ENCODE results near the gene RAB6A. TPM values are rescaled to one million over a fixed set of nuclear protein-coding genes. Genes with fewer than 3 reads are reported as not detected.

Gene RAB6A
- polyA plus RNA-seq, 2 of the 4 experiments (the other 2 are of a cell fraction): 75.7 to 141 TPM

DNA sequence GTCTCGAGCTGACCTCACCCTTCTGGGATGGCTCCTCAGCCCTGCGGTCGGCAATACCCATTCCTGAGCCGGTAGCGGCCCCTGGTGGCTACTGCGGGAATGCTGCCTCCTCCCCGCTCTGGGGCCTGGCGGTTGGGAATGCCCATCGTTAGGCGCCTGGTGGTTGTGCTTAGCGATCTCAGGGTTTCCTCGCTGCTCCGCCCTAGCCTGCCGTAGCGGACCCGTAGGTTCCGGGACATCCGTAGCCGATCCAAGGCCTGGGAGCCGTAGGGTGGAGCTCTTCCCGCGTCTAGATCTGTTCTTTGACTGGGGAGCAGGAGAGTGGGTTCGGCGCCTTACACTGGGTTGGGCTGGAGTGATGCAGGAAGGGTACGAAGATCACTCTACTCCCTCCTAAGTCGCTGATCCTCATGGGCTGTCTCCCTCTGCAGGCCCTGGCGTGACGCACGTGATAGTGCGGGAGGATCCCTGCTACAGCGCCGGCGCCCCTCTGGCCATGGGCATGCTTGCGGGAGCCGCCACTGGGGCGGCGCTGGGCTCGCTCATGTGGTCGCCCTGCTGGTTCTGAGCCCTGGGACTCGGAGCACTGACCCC, 99.7 kb downstream of the RAB6A start:
- H3K4me2 ChIP-seq: peak overlapping the region; percentile 75
- 31% methylated on average over 29 of the region's 40 CpGs for WGBS (ENCODE audit: missing lambda C conversion rate)
- ChIA-PET CTCF (interaction anchor here (0.6 to 12.0 kb wide), 74 partner anchors 9 to 468 kb away, joined by 3 to 167 read pairs (median 6); partner anchors contain the start of genes ARHGEF17, PLEKHB1, RAB6A and RELT), POLR2A (interaction anchor here (1.0 kb wide), 1 partner anchor 35 kb away, joined by 4 read pairs; no protein-coding TSS in a partner anchor)
- peak; percentile 78 to 99 for DNase-seq (ENCODE audit: low read depth in 1 of 2, low spot score in 1 of 2)
- TF ChIP-seq MAFK (IDR thresholded peaks at IDR 0.05; ENCODE audit: partially characterized antibody): no peak
- peak; percentile 88 for TF ChIP-seq SMC3 (IDR thresholded peaks at IDR 0.05)
- TF ChIP-seq, protein P1, sequence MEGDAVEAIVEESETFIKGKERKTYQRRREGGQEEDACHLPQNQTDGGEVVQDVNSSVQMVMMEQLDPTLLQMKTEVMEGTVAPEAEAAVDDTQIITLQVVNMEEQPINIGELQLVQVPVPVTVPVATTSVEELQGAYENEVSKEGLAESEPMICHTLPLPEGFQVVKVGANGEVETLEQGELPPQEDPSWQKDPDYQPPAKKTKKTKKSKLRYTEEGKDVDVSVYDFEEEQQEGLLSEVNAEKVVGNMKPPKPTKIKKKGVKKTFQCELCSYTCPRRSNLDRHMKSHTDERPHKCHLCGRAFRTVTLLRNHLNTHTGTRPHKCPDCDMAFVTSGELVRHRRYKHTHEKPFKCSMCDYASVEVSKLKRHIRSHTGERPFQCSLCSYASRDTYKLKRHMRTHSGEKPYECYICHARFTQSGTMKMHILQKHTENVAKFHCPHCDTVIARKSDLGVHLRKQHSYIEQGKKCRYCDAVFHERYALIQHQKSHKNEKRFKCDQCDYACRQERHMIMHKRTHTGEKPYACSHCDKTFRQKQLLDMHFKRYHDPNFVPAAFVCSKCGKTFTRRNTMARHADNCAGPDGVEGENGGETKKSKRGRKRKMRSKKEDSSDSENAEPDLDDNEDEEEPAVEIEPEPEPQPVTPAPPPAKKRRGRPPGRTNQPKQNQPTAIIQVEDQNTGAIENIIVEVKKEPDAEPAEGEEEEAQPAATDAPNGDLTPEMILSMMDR (IDR thresholded peaks at IDR 0.05): peak; percentile 93
- peak; percentile 98 to 99 for TF ChIP-seq RAD21 (conservative IDR thresholded peaks at IDR 0.05 in 1 of 2, IDR thresholded peaks at IDR 0.05 in 1 of 2)
- no peak for FAIRE-seq
- peak overlapping the region; percentile 42 to 62; a peak in 5 of 6 replicates for H3K27ac ChIP-seq
- ATAC-seq: peak; percentile 85 to 98
- H3K9me3 ChIP-seq: no peaks in the 10 kb centered on the region
- H3K4me3 ChIP-seq: peak overlapping the region; percentile 21; the same call in 2 of the 3 replicates
- H3K4me1 ChIP-seq: no peaks in the 10 kb centered on the region

DNA sequence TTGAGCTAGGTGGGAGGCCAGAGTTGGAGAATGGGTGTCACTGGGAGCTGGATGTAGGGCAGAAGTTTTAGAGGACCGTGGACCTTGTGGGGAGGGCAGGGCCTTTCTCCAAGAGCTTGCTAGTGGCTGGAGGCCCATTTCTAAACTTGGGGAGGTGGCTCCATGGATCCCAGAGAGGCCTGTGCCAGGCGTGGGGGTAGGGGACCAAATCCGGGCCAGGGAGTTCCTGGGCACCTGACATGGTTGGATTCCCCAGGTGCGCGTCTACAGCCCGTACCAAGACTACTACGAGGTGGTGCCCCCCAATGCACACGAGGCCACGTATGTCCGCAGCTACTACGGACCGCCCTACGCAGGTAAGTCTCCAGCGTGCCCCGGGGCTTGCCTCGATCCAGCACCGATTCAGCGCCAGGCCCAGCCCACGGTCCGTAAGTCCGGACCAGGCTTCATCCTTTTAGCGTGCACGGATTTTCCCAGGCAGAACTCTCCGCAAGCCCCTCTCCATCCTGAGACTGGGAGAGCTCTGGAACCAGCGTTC, 100.3 kb downstream of the RAB6A start:
- WGBS (ENCODE audit: missing lambda C conversion rate): 54% methylated on average over 23 of the region's 25 CpGs
- no peaks in the 10 kb centered on the region for H3K4me1 ChIP-seq
- DNase-seq (ENCODE audit: low read depth in 1 of 2, low spot score in 1 of 2) (no peak), FAIRE-seq (no peak), ATAC-seq (peak in 1 of 2 experiments; percentile 40; a peak in 4 of 6 replicates)
- CTCF ChIA-PET: interaction anchor here (0.6 to 12.0 kb wide), 69 partner anchors 8 to 467 kb away, joined by 3 to 167 read pairs (median 6); partner anchors contain the start of genes ARHGEF17, PLEKHB1 and RELT
- peak overlapping the region in 1 of 2 experiments; percentile 62; a peak in 2 of 6 replicates for H3K27ac ChIP-seq
- no peaks in the 10 kb centered on the region for H3K9me3 ChIP-seq
- no peak overlapping the region; the same call in 2 of the 3 replicates for H3K4me3 ChIP-seq
- H3K4me2 ChIP-seq: peak overlapping the region; percentile 75
- TF ChIP-seq GATA3 (IDR thresholded peaks at IDR 0.05; ENCODE audit: borderline replicate concordance) (no peak), CHD4 (IDR thresholded peaks at IDR 0.05; ENCODE audit: borderline replicate concordance) (no peak), SREBF2 (IDR thresholded peaks at IDR 0.05) (no peak), SMC3 (IDR thresholded peaks at IDR 0.05) (no peak), EHMT2 (IDR thresholded peaks at IDR 0.05; ENCODE audit: low read depth) (no peak)
- TF ChIP-seq, protein P2, sequence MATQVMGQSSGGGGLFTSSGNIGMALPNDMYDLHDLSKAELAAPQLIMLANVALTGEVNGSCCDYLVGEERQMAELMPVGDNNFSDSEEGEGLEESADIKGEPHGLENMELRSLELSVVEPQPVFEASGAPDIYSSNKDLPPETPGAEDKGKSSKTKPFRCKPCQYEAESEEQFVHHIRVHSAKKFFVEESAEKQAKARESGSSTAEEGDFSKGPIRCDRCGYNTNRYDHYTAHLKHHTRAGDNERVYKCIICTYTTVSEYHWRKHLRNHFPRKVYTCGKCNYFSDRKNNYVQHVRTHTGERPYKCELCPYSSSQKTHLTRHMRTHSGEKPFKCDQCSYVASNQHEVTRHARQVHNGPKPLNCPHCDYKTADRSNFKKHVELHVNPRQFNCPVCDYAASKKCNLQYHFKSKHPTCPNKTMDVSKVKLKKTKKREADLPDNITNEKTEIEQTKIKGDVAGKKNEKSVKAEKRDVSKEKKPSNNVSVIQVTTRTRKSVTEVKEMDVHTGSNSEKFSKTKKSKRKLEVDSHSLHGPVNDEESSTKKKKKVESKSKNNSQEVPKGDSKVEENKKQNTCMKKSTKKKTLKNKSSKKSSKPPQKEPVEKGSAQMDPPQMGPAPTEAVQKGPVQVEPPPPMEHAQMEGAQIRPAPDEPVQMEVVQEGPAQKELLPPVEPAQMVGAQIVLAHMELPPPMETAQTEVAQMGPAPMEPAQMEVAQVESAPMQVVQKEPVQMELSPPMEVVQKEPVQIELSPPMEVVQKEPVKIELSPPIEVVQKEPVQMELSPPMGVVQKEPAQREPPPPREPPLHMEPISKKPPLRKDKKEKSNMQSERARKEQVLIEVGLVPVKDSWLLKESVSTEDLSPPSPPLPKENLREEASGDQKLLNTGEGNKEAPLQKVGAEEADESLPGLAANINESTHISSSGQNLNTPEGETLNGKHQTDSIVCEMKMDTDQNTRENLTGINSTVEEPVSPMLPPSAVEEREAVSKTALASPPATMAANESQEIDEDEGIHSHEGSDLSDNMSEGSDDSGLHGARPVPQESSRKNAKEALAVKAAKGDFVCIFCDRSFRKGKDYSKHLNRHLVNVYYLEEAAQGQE (IDR thresholded peaks at IDR 0.05): no peak
- TF ChIP-seq, protein P3, sequence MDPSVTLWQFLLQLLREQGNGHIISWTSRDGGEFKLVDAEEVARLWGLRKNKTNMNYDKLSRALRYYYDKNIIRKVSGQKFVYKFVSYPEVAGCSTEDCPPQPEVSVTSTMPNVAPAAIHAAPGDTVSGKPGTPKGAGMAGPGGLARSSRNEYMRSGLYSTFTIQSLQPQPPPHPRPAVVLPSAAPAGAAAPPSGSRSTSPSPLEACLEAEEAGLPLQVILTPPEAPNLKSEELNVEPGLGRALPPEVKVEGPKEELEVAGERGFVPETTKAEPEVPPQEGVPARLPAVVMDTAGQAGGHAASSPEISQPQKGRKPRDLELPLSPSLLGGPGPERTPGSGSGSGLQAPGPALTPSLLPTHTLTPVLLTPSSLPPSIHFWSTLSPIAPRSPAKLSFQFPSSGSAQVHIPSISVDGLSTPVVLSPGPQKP (IDR thresholded peaks at IDR 0.05; ENCODE audit: low read depth, low read length): no peak
- TF ChIP-seq, protein P4, sequence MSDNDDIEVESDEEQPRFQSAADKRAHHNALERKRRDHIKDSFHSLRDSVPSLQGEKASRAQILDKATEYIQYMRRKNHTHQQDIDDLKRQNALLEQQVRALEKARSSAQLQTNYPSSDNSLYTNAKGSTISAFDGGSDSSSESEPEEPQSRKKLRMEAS (IDR thresholded peaks at IDR 0.05): no peak
- TF ChIP-seq, protein P5, sequence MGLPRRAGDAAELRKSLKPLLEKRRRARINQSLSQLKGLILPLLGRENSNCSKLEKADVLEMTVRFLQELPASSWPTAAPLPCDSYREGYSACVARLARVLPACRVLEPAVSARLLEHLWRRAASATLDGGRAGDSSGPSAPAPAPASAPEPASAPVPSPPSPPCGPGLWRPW (IDR thresholded peaks at IDR 0.05): no peak
- POLR2A ChIA-PET: interaction anchor here (1.0 kb wide), 1 partner anchor 35 kb away, joined by 4 read pairs; no protein-coding TSS in a partner anchor
